LHCN-M2 (cell line): ENCODE data around the gene RXYLT1. TPM values are rescaled to one million over a fixed set of nuclear protein-coding genes. Genes with fewer than 3 reads are reported as not detected.

Experiments
- DNase-seq: peaks from one replicate; pipeline ENCODE4 v3.0.0-alpha.2; 2012; ENCODE audit warnings: low read depth
- total RNA-seq: library from RNA; depleted of rRNA; stranded (reverse); fragments of >200 nt; gene quantifications from 2 replicates; pipeline ENCODE4 v1.2.3, GENCODE V29; 2014; rRNA removed

The RXYLT1 gene
- total RNA-seq, 1 experiment from 2014 or later = 32.9 TPM

DNA sequence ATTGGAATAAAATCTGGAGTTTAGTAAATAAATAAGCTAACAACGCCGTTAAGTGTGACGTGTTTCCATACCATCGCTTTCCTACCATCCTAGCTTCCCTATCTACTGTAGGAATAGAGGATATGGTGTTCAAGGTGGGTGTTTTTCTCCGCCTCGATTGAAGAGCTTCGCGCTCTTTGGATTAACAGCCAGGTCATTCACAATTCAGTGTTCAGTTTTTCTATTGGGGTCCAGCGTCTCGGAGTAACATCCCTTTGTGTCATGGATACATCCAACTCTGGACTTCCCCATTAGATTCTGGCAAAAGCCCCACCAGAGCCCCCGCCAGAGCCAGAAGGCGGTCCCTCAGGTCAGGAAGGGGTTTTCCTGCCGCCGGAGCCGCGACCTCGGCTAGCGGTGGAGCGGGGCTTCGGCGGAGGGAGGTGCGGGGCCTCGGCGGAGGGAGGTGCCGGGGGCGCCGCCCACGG lies 63.6 kb downstream of the RXYLT1 start:
- no peak for DNase-seq

DNA sequence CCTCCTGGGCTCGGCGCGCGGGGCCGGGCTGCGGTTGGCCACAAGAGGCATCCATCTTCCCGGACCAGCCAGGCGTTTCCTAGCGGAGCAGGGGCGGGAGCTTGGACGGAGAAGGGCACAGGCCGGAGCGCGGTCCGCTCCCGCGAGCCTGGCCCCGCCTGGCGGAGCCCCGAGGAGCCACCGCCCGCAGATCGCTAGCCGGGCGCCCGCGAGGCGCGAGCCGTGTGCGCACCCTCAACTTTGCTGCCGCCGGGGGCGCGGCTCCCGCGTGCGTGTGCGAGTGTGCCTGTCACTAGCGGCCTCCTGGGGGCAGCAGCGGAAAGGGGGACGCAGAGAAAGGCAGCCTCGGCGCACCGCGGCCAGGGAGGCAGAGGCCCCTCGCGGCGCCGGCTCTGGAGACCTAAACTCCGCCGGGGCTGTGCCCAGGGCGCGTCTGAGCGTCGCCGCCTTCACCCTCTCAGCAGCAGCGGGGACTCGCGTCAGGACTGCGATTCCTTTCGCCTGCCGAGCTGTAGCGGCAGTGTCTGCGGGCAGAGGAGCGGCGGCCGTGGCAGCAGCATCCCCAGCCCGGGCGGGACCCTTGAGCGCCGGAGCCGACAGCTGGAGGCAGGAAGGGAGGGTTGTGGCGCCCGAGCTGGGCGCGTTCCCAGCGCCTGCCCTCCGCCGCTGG lies 64.1 kb downstream of the RXYLT1 start:
- DNase-seq = peak; percentile 92

GRCh38 chr12:63844391-63845341 lies 65.0 kb downstream of the RXYLT1 start, which contains the start of gene SRGAP1:
Gene SRGAP1 (plus strand): TSS chr12:63844700. CDS start chr12:63844817, 117 bp downstream.
- peak; percentile 79 for DNase-seq

- DNase-seq = peak; percentile 52
Observed at GRCh38 chr12:63845726-63846125, 66.0 kb downstream of the RXYLT1 start.

- no peak for DNase-seq
Observed at GRCh38 chr12:63846238-63846967, 66.7 kb downstream of the RXYLT1 start.

DNA sequence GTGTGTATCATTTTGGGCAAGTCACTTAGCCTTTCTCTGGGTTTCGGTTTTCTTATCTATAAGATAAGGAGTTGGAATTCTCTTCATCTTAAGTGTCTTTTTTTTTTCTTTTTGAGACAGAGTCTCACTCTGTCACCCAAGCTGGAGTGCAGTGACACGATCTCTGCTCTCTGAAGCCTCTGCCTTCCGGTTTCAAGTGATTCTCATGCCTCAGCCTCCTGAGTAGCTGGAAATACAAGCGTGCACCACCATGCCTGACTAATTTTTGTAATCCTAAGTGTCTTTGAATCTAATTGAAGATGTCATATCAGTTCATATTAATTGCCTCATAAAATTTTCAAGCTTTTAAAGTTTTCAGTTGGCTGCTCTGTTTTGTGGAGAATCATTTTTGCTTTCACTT lies 68.7 kb downstream of the RXYLT1 start:
- no peak for DNase-seq

- no peak for DNase-seq
Observed at GRCh38 chr12:63849106-63849620, 69.5 kb downstream of the RXYLT1 start.

- DNase-seq = no peak
Observed at GRCh38 chr12:63849641-63850040, 69.9 kb downstream of the RXYLT1 start.

DNA sequence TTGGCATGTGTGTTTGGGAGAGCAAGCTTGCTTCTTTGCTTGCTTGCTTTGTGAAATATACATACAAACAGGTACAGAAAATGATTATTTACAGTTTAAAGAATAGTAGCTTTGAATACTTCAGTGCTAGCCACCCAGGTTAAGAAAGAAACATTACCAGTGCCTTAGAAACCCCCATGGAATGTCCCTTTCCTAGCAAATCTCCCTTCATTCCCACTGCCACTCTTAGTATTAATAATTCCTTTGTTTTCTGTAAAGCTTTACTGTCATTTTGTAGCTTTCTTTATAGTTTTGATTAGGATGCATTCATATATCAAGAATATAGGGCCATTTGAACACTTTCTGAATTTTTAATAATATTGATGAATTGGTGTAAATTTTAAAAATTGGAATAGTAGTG lies 74.3 kb downstream of the RXYLT1 start:
- DNase-seq = no peak

DNA sequence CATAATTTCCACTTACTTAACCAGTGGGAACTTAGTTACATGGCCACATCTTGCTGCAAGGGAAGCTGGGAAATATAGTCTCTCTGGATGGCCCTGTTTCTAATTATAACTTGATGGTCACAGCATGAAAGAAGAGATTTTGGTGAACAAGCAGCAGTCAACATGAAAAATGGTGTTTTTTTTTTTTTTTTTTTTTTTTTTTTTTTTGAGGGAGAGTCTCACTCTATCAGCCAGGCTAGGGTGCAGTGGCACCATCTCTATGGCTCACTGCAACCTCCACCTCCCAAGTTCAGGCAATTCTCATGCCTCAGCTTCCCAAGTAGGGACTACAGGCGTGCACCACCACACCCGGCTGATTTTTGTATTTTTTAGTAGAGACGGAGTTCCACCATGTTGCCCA lies 75.6 kb downstream of the RXYLT1 start:
- no peak for DNase-seq

DNA sequence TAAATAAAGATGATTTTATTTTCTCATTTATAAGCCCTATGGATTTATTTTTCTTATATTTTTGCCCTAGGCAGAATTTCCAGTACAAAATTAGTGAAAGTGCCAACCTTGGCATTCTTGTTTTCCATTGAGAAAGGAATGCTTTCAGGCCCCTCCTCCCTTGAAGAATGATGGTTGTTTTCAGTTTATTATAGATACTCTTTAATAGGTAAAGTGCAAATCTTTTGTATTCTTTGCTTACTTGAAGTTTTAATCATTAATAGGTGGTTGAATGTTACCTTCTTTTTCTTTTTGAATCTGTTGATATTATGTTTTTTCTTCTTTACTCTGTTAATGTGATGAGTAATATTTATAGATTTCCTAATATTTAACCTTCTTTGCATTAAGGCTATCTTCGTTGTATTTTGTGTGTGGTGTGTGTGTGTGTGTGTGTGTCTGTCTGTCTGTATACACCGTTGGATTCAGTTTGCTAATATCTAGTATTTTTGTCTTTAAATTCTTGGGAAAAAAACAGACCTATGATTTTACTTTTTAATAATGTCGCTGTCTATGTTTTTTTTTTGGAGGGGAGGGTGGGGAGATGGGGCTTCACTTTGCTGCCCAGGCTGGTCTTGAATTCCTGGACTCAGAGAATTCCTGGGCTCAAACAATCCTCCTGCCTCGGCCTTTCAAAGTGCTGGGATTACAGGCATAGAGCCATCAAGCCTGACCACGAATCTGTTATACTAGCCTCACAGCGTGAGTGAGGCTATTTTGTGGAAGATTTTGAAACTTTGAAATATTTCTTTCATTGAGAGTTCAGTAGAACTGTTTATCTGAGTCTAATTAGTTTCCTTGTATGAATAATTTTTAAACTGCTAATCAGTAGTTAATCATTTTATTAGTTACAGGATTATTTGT lies 78.3 kb downstream of the RXYLT1 start:
- peak; percentile 38 for DNase-seq

Other genes starting within 250 kb of the RXYLT1 start
- gene DPY19L2, start 111.4 kb upstream of the RXYLT1 start, total RNA-seq = 8.5 and 9.8 TPM in 2 replicates
- 3.7 and 4.2 TPM in 2 replicates for gene SRGAP1, start 64.8 kb downstream of the RXYLT1 start, total RNA-seq